ENCODE results near the gene PLPPR5.

- TF ChIP-seq POLR2A (IDR thresholded peaks at IDR 0.05) = no peak
- TF ChIP-seq CTCF (IDR thresholded peaks at IDR 0.05) = no peak
Measured at GRCh38 chr1:98906809-98907208, 97.9 kb downstream of the PLPPR5 start.
